Subcutaneous abdominal adipose tissue (tissue), 5 donors: Measurements from ENCODE around the gene CMAS.
A peak's percentile ranks its signal among the peaks of the same experiment; 100 is the strongest.
"Not testable (repeated sequence)": the region's sequence is repeated elsewhere in the genome, so short reads cannot be mapped to it uniquely, and the experiment has no call there.

Experiments
- H3K27ac ChIP-seq: one replicate; pipeline ENCODE4 v1.7.0; 2013; ENCODE audit warnings: low read depth, mild to moderate bottlenecking, inconsistent platforms, low read length, moderate library complexity
- H3K27me3 ChIP-seq, 5 donors: one replicate each; pipeline ENCODE4 v1.7.0; 2013; ENCODE audit warnings: low read length in 5 of 5, inconsistent platforms in 1 of 5; ENCODE audit not compliant: control insufficient read depth in 5 of 5, insufficient read depth in 4 of 5
- H3K36me3 ChIP-seq, 5 donors: one replicate each; pipeline ENCODE4 v1.7.0; 2013; ENCODE audit warnings: low read length in 5 of 5; ENCODE audit not compliant: control insufficient read depth in 5 of 5, insufficient read depth in 5 of 5
- H3K4me1 ChIP-seq, 5 donors: one replicate each; pipeline ENCODE4 v1.7.0; 2013; ENCODE audit warnings: low read length in 5 of 5, mild to moderate bottlenecking in 3 of 5, moderate library complexity in 1 of 5; ENCODE audit not compliant: control insufficient read depth in 5 of 5, insufficient read depth in 5 of 5
- H3K4me3 ChIP-seq, 5 donors: one replicate each; pipeline ENCODE4 v1.7.0; 2013; ENCODE audit warnings: low read length in 5 of 5, low read depth in 1 of 5
- H3K9ac ChIP-seq, 5 donors: one replicate each; pipeline ENCODE4 v1.7.0; 2013; ENCODE audit warnings: low read length in 5 of 5, mild to moderate bottlenecking in 4 of 5, moderate library complexity in 3 of 5
- H3K9me3 ChIP-seq, 5 donors: one replicate each; pipeline ENCODE4 v1.7.0; 2013; ENCODE audit warnings: low read length in 5 of 5; ENCODE audit not compliant: control insufficient read depth in 5 of 5
- donor health status: healthy.
- donor health status: healthy.
- donor health status: healthy.
- donor health status: healthy.
- donor health status: healthy.

The CMAS gene

GRCh38 chr12:22046090-22046967, at the start of gene CMAS:
CMAS (plus strand) TSS chr12:22046218; CDS start chr12:22046304, 86 bp downstream.
- Histone ChIP-seq H3K9ac (peak within 1 kb of the TSS; percentile 50 to 94 (median 88)), H3K27ac (peak within 1 kb of the TSS; percentile 82), H3K4me3 (peak within 1 kb of the TSS; percentile 82 to 95 (median 88)), H3K27me3 (no peaks in the 10 kb centered on the region), H3K9me3 (no peaks in the 10 kb centered on the region), H3K36me3 (peaks cover 0 to 4% (median 0%) of the 10 kb centered on the region in 5 donors), H3K4me1 (peaks cover 0 to 29% (median 17%) of the 10 kb centered on the region in 5 donors)

DNA sequence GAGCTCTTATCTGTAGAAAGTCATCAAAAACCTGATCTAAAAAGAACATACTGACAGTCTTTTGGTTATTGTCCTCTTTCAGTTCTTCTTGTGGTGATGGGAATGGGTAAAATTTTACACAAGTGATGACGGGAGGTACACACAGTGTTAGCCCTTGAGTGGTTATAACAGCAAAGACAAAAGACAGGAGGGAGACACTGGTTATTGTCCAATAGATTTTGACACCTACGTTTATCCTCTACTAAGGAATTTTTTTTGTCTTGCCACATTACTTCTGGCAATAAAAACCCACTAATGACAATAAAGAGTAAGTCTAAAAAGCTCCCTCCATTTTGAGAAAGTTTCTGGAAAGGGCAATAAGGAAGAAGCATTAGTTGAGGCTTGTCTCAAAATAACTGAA, 47.7 kb upstream of the CMAS start:
- Histone ChIP-seq H3K27me3 (no peaks in the 10 kb centered on the region), H3K4me1 (peaks cover 0 to 4% (median 2%) of the 10 kb centered on the region in 5 donors), H3K27ac (no peak overlapping the region), H3K36me3 (no peaks in the 10 kb centered on the region), H3K9me3 (no peaks in the 10 kb centered on the region), H3K9ac (no peak overlapping the region), H3K4me3 (no peak overlapping the region)

DNA sequence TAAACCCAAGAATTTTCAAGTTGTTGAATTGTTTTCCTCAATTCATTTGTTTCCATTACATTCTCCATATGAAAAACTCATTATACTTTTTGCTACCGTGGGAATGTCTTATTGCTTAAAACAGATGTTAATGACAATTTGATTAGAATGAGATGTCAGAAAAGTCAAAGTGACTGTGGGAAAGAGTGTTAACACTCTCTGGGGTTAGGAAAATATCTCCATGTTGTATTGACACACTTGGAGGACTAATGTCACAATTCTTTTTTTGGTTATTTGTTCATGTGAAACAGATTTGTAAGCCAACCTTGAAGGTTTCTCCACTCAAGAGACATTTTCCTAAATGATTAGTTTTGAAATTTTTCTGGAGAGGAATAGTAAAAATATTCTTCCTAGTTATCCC, 47.2 kb upstream of the CMAS start:
- Histone ChIP-seq H3K27me3 (no peaks in the 10 kb centered on the region), H3K9ac (no peak overlapping the region), H3K9me3 (no peaks in the 10 kb centered on the region), H3K4me3 (no peak overlapping the region), H3K4me1 (peaks cover 0 to 7% (median 3%) of the 10 kb centered on the region in 5 donors), H3K27ac (no peak overlapping the region), H3K36me3 (no peaks in the 10 kb centered on the region)

DNA sequence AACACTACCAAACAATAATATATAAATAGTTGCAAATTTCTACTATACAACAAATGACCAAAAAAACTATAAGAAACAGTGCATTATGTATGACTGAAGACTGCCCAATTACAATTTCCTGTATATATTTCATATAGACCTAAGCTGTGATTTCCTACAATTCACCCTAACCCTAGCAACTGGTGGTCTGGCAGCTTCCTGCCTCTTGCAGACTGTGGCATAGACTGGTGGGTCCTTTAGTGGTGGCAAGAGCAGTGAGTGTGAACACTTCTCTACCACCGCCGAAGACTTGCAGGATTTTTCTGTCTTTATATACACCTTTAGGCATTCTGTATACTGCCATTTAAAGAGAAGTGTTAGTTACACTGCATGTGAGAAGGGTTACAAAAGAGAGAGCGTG, 43.6 kb upstream of the CMAS start:
- no peak overlapping the region for H3K4me3 ChIP-seq
- H3K9me3 ChIP-seq, result no peaks in the 10 kb centered on the region
- no peaks in the 10 kb centered on the region for H3K27me3 ChIP-seq
- H3K9ac ChIP-seq, result no peak overlapping the region
- H3K4me1 ChIP-seq, result peaks cover 0 to 7% (median 3%) of the 10 kb centered on the region in 5 donors
- H3K27ac ChIP-seq, result no peak overlapping the region
- no peaks in the 10 kb centered on the region for H3K36me3 ChIP-seq

DNA sequence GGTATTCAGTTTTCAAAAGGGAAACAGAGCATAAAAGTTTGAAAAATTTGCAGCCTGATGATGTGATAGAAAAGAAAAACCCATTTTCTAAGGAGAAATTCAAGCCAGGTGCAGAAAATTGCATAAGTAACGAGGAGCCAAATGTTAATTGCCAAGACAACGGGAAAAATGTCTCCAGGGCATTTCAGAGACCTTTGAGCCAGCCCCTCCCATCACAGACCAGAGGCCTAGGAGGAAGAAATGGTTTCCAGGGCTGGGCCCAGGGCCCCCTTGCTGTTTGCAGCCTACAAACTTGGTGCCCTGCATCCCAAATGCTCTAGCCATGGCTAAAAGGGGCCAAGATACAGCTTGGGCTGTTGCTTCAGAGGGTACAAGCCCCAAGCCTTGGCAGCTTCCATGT, 38.2 kb upstream of the CMAS start:
- not testable (repeated sequence) for H3K27me3 ChIP-seq, H3K4me1 ChIP-seq, H3K4me3 ChIP-seq, H3K9ac ChIP-seq, H3K9me3 ChIP-seq, H3K36me3 ChIP-seq, H3K27ac ChIP-seq

- H3K9ac ChIP-seq, result no peak overlapping the region
- peaks cover 0 to 5% (median 3%) of the 10 kb centered on the region in 5 donors for H3K4me1 ChIP-seq
- no peak overlapping the region for H3K4me3 ChIP-seq
- no peaks in the 10 kb centered on the region for H3K9me3 ChIP-seq
- H3K27me3 ChIP-seq, result no peaks in the 10 kb centered on the region
- no peaks in the 10 kb centered on the region for H3K36me3 ChIP-seq
- H3K27ac ChIP-seq, result no peak overlapping the region
Observed at GRCh38 chr12:22008196-22008595, 37.8 kb upstream of the CMAS start.

DNA sequence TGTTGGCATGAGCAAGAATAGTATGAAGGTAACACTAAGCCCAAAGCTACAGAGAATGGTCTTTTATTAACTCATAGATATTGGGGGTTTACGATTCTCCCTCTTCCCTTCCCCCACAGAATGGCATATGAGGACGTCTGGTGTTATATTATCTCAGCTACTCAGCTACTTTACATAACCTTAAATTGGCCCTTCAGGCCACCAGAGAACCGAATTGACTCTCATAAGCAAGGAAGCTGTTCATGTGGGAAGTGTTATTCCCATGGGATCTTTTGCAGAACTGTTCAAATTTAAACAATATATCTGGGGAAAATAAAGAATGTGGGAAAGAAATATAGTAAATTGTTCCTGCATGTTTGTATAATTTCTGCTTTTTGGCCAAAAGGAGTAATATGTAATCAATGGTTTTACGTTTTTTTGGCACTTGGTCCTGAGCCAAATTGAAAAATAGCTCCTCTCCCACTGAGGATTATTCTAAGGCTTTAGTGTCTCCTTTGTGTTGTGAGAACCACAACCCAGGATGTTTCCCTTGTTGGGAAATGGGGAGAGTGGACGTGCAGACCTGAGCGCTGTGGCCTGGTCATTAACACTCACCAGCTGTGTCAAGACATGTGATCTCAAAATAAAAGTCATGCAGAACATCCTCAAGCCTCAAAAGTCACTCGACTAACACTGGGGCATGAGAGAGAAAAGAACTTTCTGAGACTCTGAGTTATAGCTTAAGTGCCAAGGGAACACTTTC, 31.8 kb upstream of the CMAS start:
- Histone ChIP-seq H3K4me3 (peak overlapping the region in 1 of 5 donors; percentile 43), H3K9me3 (no peaks in the 10 kb centered on the region), H3K27ac (no peak overlapping the region), H3K9ac (no peak overlapping the region), H3K4me1 (peaks cover 2 to 10% (median 7%) of the 10 kb centered on the region in 5 donors), H3K27me3 (no peaks in the 10 kb centered on the region), H3K36me3 (no peaks in the 10 kb centered on the region)

- no peaks in the 10 kb centered on the region for H3K9me3 ChIP-seq
- H3K9ac ChIP-seq, result no peak overlapping the region
- peak overlapping the region in 1 of 5 donors; percentile 43 for H3K4me3 ChIP-seq
- no peaks in the 10 kb centered on the region for H3K27me3 ChIP-seq
- H3K36me3 ChIP-seq, result no peaks in the 10 kb centered on the region
- H3K27ac ChIP-seq, result no peak overlapping the region
- peaks cover 2 to 10% (median 7%) of the 10 kb centered on the region in 5 donors for H3K4me1 ChIP-seq
Observed at GRCh38 chr12:22014783-22015144, 31.3 kb upstream of the CMAS start.

GRCh38 chr12:22016982-22017381, 29.0 kb upstream of the CMAS start:
- Histone ChIP-seq H3K4me1 (peaks cover 2 to 10% (median 7%) of the 10 kb centered on the region in 5 donors), H3K9me3 (no peaks in the 10 kb centered on the region), H3K36me3 (no peaks in the 10 kb centered on the region), H3K9ac (no peak overlapping the region), H3K27ac (no peak overlapping the region), H3K27me3 (no peaks in the 10 kb centered on the region), H3K4me3 (no peak overlapping the region)

GRCh38 chr12:22018860-22019259, 27.2 kb upstream of the CMAS start:
- H3K36me3 ChIP-seq, result no peaks in the 10 kb centered on the region

More at GRCh38 chr12:22018860-22019259, 27.2 kb upstream of the CMAS start:
- Histone ChIP-seq H3K4me1 (peaks cover 2 to 9% (median 7%) of the 10 kb centered on the region in 5 donors), H3K9me3 (peaks cover 0 to 3% (median 0%) of the 10 kb centered on the region in 5 donors), H3K4me3 (no peak overlapping the region), H3K9ac (no peak overlapping the region), H3K27ac (no peak overlapping the region), H3K27me3 (no peaks in the 10 kb centered on the region)
